ENCODE measurements around the gene DYNLRB1.

The DYNLRB1 gene

DNA sequence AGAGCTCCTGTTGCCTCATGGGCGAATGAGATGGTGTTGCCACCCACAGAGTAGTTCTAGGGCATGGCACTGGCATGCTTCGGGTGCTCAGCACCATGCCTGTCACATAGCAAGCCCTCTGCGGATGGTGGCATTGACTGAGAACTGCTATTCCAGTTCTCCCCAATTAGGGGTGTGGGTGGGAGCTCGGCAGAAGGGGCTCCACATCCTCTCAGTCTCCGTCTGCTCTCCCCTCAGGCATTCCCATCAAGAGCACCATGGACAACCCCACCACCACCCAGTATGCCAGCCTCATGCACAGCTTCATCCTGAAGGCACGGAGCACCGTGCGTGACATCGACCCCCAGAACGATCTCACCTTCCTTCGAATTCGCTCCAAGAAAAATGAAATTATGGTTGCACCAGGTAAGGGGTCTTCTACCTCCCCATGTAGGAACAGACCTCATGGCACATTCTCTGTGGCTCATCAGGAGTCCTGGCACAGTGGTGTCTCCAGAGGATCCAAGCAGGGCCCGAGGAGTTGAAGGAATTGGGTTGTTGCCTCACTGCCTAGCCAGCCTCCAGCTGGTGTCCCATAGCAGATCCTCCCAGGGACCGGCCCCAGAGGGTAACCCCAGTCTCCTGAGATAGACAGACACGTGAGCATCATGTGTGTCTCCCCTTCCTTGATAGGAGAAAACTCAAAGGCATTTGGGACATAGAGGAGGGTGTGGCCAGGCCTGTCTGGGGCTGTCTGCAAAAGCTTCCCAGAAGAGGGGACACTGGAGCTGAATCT, 18.4 kb downstream of the DYNLRB1 start:
- DNase-seq (ENCODE audit: low spot score), result no peak

GRCh38 chr20:34535301-34535840, 19.1 kb downstream of the DYNLRB1 start:
- DNase-seq (ENCODE audit: low spot score), result no peak

GRCh38 chr20:34535857-34536256, 19.6 kb downstream of the DYNLRB1 start:
- DNase-seq (ENCODE audit: low spot score), result no peak

GRCh38 chr20:34536798-34537394, 20.7 kb downstream of the DYNLRB1 start:
- no peak for DNase-seq (ENCODE audit: low spot score)

- DNase-seq (ENCODE audit: low spot score), result no peak
These were observed 21.4 kb downstream of the DYNLRB1 start for GRCh38 chr20:34537651-34538050.

DNA sequence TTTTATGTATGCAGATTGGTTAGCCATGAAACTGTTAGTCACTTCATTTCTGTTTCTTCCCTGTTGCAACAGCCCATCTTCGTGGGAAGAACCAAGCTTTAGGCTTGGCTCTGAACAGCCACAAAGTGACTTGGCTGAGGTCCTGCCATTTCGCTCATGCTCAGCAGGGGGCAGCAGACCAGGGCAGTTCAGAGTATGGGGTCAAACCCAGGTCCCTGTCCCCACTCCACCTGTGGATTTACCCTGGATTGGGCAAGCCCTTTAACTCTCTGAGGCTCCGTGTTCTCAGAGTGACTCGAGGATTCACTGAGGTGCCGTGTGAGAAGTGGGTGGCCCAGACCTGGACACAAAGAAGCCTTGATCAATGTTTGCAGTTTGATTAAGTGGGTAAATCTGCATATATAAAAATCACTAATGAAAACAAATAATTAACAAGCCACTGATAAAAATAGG, 22.5 kb downstream of the DYNLRB1 start:
- no peak for DNase-seq (ENCODE audit: low spot score)

DNA sequence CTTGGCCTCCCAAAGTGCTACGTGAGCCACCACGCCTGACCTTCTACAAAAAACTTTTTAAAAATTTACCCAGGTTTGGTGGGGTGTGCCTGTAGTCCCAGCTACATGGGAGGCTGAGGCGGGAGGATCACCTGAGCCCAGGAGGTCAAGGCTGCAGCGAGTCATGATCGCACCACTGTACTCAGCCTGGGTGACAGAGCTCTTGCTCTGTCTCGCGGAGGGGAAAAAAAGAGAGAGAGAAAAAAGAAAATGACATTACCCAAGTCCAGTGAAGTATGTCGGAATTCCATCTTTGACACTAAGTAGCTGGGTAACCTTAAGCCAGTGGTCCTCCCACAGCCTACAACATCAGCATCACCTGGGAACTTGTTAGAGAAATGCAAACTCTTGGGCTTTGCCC, 23.5 kb downstream of the DYNLRB1 start:
- no peak for DNase-seq (ENCODE audit: low spot score)

- DNase-seq (ENCODE audit: low spot score), result no peak
These were observed 24.5 kb downstream of the DYNLRB1 start for GRCh38 chr20:34540596-34541263.

DNA sequence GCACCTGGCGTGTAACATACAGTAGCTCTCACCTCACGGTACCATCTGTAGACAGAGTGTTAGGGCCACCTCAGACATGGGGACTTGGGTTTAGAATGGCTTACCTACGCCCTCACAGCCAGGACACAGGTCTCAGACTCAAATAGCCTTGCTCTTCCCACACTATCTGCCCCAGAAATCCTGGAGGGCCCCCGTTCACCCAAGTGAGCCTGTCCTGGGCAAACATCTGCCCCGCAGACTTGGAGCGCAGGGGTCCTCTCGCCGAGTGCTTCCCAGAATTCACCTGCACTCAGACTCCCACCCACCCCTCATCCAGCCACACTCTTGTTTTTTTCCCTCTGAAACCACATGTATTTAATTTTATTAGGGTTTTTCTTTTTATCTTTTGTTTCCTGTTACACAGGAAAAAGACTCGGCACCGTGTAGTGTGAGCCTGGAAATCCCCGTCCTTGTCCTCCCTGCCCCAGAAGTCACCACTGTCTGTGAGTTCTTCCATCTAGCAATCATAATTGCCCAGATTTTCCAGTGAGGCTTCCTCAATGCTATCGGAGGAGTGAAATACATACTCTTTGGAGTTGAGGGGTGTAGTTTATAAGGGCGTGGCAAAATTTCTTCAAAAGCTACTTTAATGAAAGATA, 25.2 kb downstream of the DYNLRB1 start:
- no peak for DNase-seq (ENCODE audit: low spot score)

DNA sequence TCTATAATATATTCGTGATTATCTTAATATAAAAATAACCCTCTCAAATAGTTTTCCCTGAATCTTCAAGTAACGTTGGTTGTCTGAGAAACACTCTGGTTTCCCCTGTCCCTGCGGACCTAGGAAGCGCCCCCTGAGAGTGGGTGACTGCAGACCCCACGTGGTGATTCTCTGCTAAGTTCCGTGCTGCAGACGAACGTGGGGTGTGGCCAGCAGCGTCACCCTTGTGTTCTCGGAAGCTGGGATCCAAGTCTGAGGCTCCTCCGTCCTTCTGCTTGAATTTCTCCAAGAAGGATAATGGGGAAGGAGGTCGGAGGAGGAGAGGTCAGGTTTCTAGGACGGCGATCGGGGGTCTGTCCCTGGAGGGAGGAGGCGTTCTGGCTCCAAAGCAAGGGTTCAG, 25.7 kb downstream of the DYNLRB1 start:
- DNase-seq (ENCODE audit: low spot score), result no peak

DNA sequence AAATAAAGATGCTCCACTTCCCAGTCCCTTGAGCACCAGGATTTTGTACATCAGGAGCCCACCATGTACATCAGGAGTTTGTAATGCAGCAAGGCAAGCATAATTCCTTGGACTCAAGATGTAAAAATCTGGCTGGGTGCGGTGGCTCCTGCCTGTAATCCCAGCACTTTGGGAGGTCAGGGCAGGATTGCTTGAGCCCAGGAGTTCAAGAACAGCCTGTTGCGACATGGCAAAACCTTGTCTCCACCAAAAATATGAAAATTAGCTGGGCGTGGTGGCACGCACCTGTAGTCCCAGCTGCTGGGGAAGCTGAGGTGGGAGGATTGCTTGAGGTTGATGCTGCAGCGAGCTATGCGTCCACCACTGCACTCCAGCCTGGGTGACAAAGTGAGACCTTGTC, 26.2 kb downstream of the DYNLRB1 start:
- no peak for DNase-seq (ENCODE audit: low spot score)

- no peak for DNase-seq (ENCODE audit: low spot score)
These were observed 27.3 kb downstream of the DYNLRB1 start for GRCh38 chr20:34543463-34544056.

- DNase-seq (ENCODE audit: low spot score), result no peak
These were observed 28.0 kb downstream of the DYNLRB1 start for GRCh38 chr20:34544109-34544796.

GRCh38 chr20:34546751-34547181, 30.5 kb downstream of the DYNLRB1 start:
- no peak for DNase-seq (ENCODE audit: low spot score)

- DNase-seq (ENCODE audit: low spot score), result no peak
These were observed 31.8 kb downstream of the DYNLRB1 start for GRCh38 chr20:34547844-34548613.

DNA sequence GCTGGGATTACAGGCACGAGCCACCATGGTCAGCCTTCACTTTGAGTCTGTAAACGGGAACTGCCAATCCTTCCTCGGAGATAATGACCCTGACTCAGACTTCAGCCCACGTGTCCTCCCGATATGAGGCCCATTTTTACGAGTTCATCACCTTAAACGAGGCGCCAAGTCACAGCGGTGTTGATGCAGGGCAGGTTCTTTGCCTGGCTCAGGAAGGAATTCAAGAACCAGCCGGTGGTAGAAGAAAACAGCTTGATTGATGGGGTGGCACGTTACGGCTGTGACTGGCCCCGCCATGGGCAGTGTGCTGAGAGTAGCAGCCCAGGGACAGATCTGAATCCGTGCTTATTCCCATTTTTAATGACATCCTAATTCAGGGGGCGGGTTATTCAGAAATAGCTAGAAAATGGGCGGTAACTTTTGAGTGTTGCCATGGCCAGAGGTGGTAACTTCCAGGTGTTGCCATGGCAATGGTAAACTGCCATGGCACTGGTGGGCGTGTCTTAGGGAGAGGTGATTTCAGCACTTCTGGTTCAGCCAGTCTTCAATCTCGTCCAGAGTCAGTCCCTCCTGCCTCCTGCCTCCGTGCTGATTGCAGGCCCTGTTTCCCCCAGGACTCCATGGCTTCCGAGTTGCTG, 33.2 kb downstream of the DYNLRB1 start:
- DNase-seq (ENCODE audit: low spot score), result no peak

DNA sequence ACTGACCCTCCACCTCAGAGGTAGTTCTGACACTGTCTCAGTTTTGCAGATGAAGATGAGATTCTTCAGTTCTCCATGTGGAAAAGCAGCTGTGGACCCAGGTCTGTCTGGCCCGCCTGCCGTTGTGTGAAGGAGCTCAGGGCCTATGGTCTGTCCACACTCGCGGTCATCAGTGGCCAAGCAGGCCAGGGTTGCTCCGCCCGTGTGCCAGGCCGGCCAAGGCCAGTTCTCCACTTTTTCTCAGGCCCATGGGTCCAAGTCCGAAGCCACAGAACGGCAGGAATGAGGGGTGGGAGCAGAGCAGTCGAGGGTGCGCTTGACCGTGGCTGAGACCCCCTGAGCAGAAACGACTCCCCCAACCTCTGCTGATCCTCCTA, 33.7 kb downstream of the DYNLRB1 start:
- DNase-seq (ENCODE audit: low spot score), result no peak

DNA sequence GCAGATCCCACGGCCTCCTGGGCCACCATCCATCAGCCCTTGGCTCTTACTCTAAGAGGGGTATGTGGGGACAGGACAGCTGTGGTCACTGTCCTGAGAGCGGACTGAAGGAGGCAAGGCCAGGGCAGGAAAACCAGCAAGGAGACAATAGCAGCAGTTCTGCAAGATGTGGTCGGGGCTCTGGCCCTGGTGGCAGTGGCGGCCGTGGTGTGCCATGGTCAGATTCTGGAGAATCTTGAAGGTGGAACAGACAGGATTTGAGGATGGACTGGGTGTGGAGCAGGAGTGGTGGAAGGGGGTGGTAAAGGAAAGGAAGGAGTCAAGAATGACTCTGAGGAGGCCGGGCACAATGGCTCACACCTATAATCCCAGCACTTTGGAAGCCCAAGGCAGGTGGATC, 36.3 kb downstream of the DYNLRB1 start:
- DNase-seq (ENCODE audit: low spot score), result no peak

GRCh38 chr20:34553366-34553867, 37.2 kb downstream of the DYNLRB1 start:
- no peak for DNase-seq (ENCODE audit: low spot score)

DNA sequence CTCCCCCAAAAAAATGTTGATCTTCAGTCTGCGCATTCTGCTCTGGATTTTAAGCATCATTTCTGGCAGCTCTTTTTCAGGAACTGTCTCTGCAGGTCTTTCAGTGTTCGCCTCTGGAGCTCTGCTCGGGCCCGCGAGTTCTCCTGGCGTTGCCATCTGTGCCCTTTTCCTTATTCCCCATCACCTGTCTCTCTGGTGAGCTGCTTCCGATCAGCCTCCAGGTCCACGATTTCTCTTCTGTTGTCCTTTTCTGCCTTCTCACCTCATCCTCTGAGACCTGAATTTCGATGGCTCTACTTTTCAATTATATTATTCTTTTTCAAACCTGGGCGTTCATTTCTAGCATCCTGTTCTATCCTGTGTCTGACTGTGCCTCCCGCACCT, 41.7 kb downstream of the DYNLRB1 start:
- no peak for DNase-seq (ENCODE audit: low spot score)

Data from pons (tissue), 1 donor.